Embryonic facial prominence (tissue), 1 donor: ENCODE results near the gene CCDC27.

Source experiments
- DNase-seq: peaks from one replicate; pipeline ENCODE4 v3.0.0-alpha.2; 2016; ENCODE audit errors: extremely low spot score

The CCDC27 gene

DNA sequence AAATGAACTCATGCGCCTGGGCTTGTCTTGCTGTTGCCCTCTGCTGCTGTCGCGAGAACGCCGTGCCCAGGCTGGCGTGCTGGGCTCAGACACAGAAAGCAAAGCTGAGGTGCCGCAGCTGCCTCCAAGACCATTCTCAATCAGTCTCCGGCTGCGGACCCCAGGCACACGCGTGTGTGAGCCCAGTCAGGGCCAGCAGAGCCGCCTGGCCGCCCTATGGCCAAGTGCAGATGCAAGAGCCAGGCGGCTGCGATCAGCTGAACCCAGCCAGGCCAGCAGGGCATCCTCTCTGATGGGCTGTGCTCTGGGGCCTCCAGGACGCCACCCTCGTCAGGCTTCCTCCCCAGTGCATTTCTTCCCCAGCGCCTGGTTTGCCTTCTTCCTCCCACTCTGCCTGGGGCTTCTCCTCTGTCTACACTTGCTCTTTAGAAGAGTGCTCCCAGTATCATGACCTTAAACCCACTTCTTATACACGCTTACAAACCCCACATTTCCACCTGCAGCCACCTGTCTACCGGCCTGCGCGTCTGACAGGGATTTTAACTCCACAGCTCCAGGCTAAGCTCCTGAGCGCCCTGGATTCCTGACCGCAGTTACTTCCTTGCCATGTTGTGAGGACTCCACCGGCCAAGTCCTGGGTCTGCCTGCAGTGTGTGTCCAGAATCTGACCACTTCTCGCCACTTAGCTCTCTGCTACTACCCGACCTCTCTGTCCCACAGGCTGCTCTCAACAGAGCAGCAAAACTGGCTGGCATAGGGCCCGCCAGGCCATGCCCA lies 65.8 kb downstream of the CCDC27 start:
- DNase-seq, result no peak

GRCh38 chr1:3819771-3820200 lies 67.5 kb downstream of the CCDC27 start:
- DNase-seq, result no peak

DNA sequence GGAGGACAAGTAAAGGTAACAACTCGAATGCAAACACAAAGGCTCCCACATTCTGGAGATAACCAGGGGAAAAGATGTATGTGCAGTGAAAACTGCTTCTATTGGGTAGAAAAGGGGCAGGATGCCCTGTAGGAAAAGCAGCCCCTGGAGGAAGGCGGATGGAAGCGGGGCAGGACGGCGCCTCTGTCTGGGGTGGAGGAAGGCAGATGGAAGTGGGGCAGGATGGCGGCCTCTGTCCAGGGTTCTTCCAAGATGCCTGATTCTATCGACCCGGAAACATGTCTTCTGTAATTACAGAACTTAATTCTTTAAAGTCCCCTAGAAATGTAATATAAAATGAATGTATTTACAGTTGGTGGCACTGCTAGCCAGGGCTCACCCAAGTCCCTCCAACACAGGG lies 68.1 kb downstream of the CCDC27 start:
- DNase-seq, result no peak

- DNase-seq, result no peak
Measured at GRCh38 chr1:3821004-3821403, 68.8 kb downstream of the CCDC27 start.
